K562 (cell line): ENCODE data around the gene RASGRP4. TPM values are rescaled to one million over a fixed set of nuclear protein-coding genes. Genes with fewer than 3 reads are reported as not detected.

Experiments
- E2F4 ChIP-seq: sonication (generic); formaldehyde crosslinking; IDR thresholded peaks from 2 replicates; pipeline ENCODE4 v1.8.0; 2022; ENCODE audit warnings: mild to moderate bottlenecking, low read depth, missing genetic modification reagents
- KDM2B ChIP-seq: fragments of 250-450 bp; sonication (Bioruptor Pico); IDR thresholded peaks from 2 replicates; pipeline ENCODE4 v1.8.0; 2021; ENCODE audit warnings: mild to moderate bottlenecking, moderate library complexity
- MGA ChIP-seq: fragments of 450-650 bp; IDR thresholded peaks from 2 replicates; pipeline ENCODE4 v1.6.1; 2016; ENCODE audit warnings: mild to moderate bottlenecking, moderate library complexity
- POLR2AphosphoS5 ChIP-seq: IDR thresholded peaks from 2 replicates; pipeline ENCODE4 v1.6.1; 2011; ENCODE audit warnings: mild to moderate bottlenecking, low read depth, low read length, moderate library complexity; ENCODE audit not compliant: control insufficient read depth, insufficient read depth
- SAFB2 ChIP-seq: fragments of 200-400 bp; formaldehyde crosslinking; IDR thresholded peaks from 2 replicates; pipeline ENCODE4 v1.6.1; 2018; ENCODE audit warnings: borderline replicate concordance, low read length, low read depth, moderate library complexity; ENCODE audit not compliant: severe bottlenecking
- polyA plus RNA-seq, 8 experiments: library from polyadenylated mRNA; depleted of rRNA in 4 of 8; stranded (reverse) in 5 of 8; unstranded in 3 of 8; fragments of >200 nt; fragmentation: Nextera tagmentation in 2 of 8; fragmentation: Illumina TruSeq in 1 of 8; extraction: Ambion mirVana in 2 of 8; extraction: Trizol in 1 of 8; gene quantifications; 2 replicates each; pipeline versions ENCODE4 v1.2.1 to v1.2.3, GENCODE V29; 2011 to 2014; ENCODE audit warnings: inconsistent platforms in 1 of 8, missing spikeins in 1 of 8
- total RNA-seq, 7 experiments: library from RNA; depleted of rRNA in 6 of 7; stranded (reverse); fragments of >200 nt in 6 of 7; fragmentation: Illumina TruSeq in 2 of 7; extraction: Trizol in 2 of 7; gene quantifications; 2 replicates each; pipeline versions ENCODE4 v1.2.1 to v1.2.3, GENCODE V29; 2011 to 2021; ENCODE audit warnings: low replicate concordance in 1 of 7
- TF ChIP-seq, protein P1 (sequence below): IDR thresholded peaks from 2 replicates; pipeline ENCODE4 v1.6.1; 2011; ENCODE audit warnings: borderline replicate concordance, low read depth, mild to moderate bottlenecking, moderate library complexity, low read length; ENCODE audit not compliant: insufficient read depth, poor library complexity, severe bottlenecking
- TF ChIP-seq, protein P2 (sequence below): fragments of 450-650 bp; IDR thresholded peaks from 2 replicates; pipeline ENCODE4 v1.6.1; 2017; ENCODE audit warnings: antibody characterized with exemption

Gene RASGRP4
- total and polyA plus RNA-seq, 9 of the 15 experiments (the other 6 are each of a cell fraction or from before 2014, with no cell fraction given) = 0.39 to 4.6 (median 3.8) TPM

DNA sequence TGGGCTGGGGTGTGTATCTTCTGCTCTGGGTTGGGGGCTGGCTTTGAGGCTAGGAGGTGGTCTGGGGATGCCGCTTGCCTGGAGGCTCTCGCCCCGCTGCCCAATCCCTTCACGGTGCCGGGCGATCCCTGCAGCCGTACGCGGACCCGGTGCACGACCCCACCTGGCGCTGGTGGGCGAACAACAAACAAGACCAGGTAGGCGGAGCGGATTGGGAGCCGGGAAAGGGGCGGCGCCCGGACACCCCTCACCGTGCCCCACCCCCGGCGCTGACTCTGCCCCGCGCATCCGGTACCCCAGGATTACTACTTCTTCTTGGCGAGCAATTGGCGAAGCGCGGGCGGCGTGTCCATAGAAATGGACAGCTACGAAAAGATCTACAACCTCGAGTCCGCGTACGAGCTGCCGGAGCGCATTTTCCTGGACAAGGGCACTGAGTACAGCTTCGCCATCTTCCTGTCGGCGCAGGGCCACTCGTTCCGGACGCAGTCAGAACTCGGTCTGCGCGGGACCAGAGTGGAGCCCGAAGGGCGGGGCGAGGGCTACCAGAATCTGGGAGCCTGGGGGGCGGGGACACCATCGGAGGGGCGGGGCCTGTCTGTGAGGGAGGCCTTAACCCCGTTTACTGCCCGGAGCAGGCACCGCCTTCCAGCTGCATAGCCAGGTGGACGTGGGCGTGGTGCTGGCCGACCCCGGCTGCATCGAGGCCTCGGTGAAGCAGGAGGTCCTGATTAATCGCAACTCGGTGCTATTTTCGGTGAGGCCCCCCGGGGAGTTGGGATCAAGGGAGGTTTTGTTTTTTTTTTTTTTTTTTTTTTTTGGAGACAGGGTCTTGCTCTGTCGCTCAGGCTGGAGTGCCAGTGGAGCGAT, 63.7 kb downstream of the RASGRP4 start (continued):
- TF ChIP-seq MGA (no peak), POLR2AphosphoS5 (no peak), KDM2B (CRISPR knock-in tag) (no peak), E2F4 (no peak), SAFB2 (no peak)
- TF ChIP-seq, protein P1, sequence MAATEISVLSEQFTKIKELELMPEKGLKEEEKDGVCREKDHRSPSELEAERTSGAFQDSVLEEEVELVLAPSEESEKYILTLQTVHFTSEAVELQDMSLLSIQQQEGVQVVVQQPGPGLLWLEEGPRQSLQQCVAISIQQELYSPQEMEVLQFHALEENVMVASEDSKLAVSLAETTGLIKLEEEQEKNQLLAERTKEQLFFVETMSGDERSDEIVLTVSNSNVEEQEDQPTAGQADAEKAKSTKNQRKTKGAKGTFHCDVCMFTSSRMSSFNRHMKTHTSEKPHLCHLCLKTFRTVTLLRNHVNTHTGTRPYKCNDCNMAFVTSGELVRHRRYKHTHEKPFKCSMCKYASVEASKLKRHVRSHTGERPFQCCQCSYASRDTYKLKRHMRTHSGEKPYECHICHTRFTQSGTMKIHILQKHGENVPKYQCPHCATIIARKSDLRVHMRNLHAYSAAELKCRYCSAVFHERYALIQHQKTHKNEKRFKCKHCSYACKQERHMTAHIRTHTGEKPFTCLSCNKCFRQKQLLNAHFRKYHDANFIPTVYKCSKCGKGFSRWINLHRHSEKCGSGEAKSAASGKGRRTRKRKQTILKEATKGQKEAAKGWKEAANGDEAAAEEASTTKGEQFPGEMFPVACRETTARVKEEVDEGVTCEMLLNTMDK = peak; percentile 20
- TF ChIP-seq, protein P2, sequence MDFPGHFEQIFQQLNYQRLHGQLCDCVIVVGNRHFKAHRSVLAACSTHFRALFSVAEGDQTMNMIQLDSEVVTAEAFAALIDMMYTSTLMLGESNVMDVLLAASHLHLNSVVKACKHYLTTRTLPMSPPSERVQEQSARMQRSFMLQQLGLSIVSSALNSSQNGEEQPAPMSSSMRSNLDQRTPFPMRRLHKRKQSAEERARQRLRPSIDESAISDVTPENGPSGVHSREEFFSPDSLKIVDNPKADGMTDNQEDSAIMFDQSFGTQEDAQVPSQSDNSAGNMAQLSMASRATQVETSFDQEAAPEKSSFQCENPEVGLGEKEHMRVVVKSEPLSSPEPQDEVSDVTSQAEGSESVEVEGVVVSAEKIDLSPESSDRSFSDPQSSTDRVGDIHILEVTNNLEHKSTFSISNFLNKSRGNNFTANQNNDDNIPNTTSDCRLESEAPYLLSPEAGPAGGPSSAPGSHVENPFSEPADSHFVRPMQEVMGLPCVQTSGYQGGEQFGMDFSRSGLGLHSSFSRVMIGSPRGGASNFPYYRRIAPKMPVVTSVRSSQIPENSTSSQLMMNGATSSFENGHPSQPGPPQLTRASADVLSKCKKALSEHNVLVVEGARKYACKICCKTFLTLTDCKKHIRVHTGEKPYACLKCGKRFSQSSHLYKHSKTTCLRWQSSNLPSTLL = peak; percentile 63
